GM10266 (cell line): Measurements from ENCODE around the gene ABCC5.

Experiments used
- DNase-seq: peaks from one replicate; pipeline ENCODE4 v3.0.0; 2012; ENCODE audit errors: extremely low spot score
- CTCF ChIP-seq: IDR thresholded peaks from 2 replicates; pipeline ENCODE4 v1.5.1; 2012; ENCODE audit warnings: mild to moderate bottlenecking, low read depth; ENCODE audit not compliant: control insufficient read depth, insufficient read depth; ENCODE audit errors: missing control alignments

ABCC5 gene

GRCh38 chr3:183933160-183933559 lies 84.5 kb downstream of the ABCC5 start:
- no peak for TF ChIP-seq CTCF
- no peak for DNase-seq

- no peak for TF ChIP-seq CTCF
- no peak for DNase-seq
Measured at GRCh38 chr3:183931881-183932280, 85.8 kb downstream of the ABCC5 start.

- TF ChIP-seq CTCF: no peak
- no peak for DNase-seq
Measured at GRCh38 chr3:183930086-183930485, 87.6 kb downstream of the ABCC5 start.

- no peak for DNase-seq
- no peak for TF ChIP-seq CTCF
Measured at GRCh38 chr3:183927059-183927458, 90.6 kb downstream of the ABCC5 start.

GRCh38 chr3:183924956-183925355 lies 92.7 kb downstream of the ABCC5 start:
- TF ChIP-seq CTCF: no peak
- DNase-seq: no peak

- TF ChIP-seq CTCF: no peak
- DNase-seq: no peak
Measured at GRCh38 chr3:183924543-183924942, 93.1 kb downstream of the ABCC5 start.

- DNase-seq: no peak
- no peak for TF ChIP-seq CTCF
Measured at GRCh38 chr3:183922421-183922820, 95.3 kb downstream of the ABCC5 start.
